NCI-H2196 treated with DMSO at 0.1 percent for 48 hours (cell line): ENCODE measurements around the gene AFF3.

Experiments
- DNase-seq: peaks from one replicate; lab custom pipeline; 2025; ENCODE audit not compliant: unreplicated experiment; lab: John Stamatoyannopoulos, UW

Gene AFF3

GRCh38 chr2:100073110-100073509, 69.3 kb downstream of the AFF3 start:
- no peak for DNase-seq

GRCh38 chr2:100072503-100072902, 69.9 kb downstream of the AFF3 start:
- DNase-seq: no peak

- DNase-seq: no peak
These were observed 70.9 kb downstream of the AFF3 start for GRCh38 chr2:100071335-100072043.

- no peak for DNase-seq
These were observed 72.3 kb downstream of the AFF3 start for GRCh38 chr2:100070078-100070477.

- DNase-seq: no peak
These were observed 74.0 kb downstream of the AFF3 start for GRCh38 chr2:100068395-100068794.

- DNase-seq: no peak
These were observed 74.6 kb downstream of the AFF3 start for GRCh38 chr2:100067784-100068183.

- no peak for DNase-seq
These were observed 75.5 kb downstream of the AFF3 start for GRCh38 chr2:100066856-100067255.

GRCh38 chr2:100066246-100066645, 76.1 kb downstream of the AFF3 start:
- DNase-seq: no peak

GRCh38 chr2:100064592-100065428, 77.6 kb downstream of the AFF3 start:
- DNase-seq: no peak

GRCh38 chr2:100064165-100064564, 78.2 kb downstream of the AFF3 start:
- DNase-seq: no peak

- no peak for DNase-seq
These were observed 78.9 kb downstream of the AFF3 start for GRCh38 chr2:100063459-100063953.

GRCh38 chr2:100062336-100062735, 80.1 kb downstream of the AFF3 start:
- no peak for DNase-seq

- no peak for DNase-seq
These were observed 81.5 kb downstream of the AFF3 start for GRCh38 chr2:100060875-100061274.

- DNase-seq: no peak
These were observed 82.8 kb downstream of the AFF3 start for GRCh38 chr2:100059638-100060037.

GRCh38 chr2:100057901-100058261, 84.5 kb downstream of the AFF3 start:
- DNase-seq: no peak

GRCh38 chr2:100054426-100054825, 88.0 kb downstream of the AFF3 start:
- DNase-seq: no peak

GRCh38 chr2:100053087-100053885, 89.1 kb downstream of the AFF3 start:
- DNase-seq: no peak

- no peak for DNase-seq
These were observed 89.7 kb downstream of the AFF3 start for GRCh38 chr2:100052650-100053049.

GRCh38 chr2:100051253-100051652, 91.1 kb downstream of the AFF3 start:
- DNase-seq: no peak

- DNase-seq: no peak
These were observed 91.7 kb downstream of the AFF3 start for GRCh38 chr2:100050685-100051084.
